HCEC 1CT (cell line): ENCODE data around the gene IQCC.

ENCODE experiments used
- DNase-seq: peaks from one replicate; pipeline ENCODE4 v3.0.0-alpha.2; 2017

The IQCC gene

GRCh38 chr1:32195972-32196823, 9.3 kb upstream of the IQCC start:
- DNase-seq, result no peak

GRCh38 chr1:32197074-32197473, 8.4 kb upstream of the IQCC start:
- DNase-seq, result no peak

GRCh38 chr1:32197837-32198236, 7.6 kb upstream of the IQCC start:
- no peak for DNase-seq

GRCh38 chr1:32198237-32199042, 7.0 kb upstream of the IQCC start:
- no peak for DNase-seq

- DNase-seq, result no peak
Measured at GRCh38 chr1:32199043-32199716, 6.3 kb upstream of the IQCC start.

- no peak for DNase-seq
Measured at GRCh38 chr1:32199717-32200072, 5.8 kb upstream of the IQCC start.

GRCh38 chr1:32200226-32201010, 5.1 kb upstream of the IQCC start, which contains the start of gene CCDC28B:
CCDC28B (plus strand) TSS chr1:32200595; CDS start chr1:32201936, 1,341 bp downstream.
- peak; percentile 69 for DNase-seq

DNA sequence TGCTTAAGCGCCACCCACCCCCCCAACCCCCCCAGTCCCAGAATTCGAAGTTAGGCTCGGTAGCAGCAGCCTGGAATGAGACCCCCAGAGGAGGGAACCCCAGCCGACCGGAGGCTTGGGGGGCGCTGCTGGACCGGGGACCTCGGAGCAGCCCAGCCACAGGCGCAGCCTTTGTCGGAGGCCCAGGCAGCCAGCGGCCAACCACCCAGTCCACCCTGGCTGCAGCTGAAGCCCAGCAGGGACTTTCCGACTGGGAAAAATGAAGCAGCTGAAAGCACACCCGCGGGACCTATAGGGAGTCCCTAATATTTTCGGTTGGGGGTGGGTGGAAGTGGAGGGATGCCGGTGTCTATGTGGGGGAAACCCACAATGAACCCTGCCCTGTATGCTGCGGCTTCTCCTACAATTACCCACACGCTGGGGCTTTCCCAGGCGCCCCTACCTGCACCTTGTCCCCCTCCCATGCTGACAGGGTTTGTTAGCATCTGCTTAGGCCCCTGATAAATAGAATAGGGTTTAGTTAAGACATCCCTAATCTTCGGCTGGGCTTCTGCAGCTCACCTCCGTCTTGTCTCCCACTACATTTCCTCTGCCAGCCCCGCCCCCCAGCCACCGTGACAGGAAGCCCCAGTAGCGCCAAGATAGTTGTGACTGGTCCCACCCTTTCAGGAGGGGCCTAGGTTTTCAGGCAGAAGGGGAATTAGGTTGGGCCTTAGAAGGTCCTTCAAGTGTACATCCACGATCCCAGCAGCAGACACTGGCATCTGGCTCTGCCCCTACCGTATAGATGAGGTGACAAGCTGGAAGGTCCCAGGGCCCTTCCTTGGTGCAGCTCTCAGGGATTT, 4.2 kb upstream of the IQCC start:
- peak; percentile 61 for DNase-seq

DNA sequence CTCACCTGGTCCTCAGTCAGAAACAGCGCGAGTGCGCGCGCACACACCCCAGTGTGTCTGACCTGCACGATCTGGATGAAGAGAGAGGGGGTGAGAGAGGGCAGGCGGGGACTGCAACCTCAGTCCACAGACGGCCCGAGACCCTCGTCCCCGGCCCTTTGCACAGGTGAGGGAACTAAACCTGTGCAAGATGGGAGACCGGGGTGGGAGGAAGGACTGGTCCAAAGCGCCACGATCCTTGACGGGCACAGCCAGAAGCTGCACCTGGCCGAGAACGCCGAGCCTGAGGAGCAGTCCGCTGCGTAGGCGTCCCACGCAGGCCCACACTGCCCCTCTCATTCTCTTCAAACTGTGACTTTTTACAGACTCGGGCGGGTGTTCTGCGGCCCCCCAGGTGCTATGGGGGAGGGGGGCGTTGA, 519 bp upstream of the IQCC start:
- DNase-seq, result no peak

GRCh38 chr1:32208469-32208868, 3.0 kb downstream of the IQCC start:
- DNase-seq, result no peak

DNA sequence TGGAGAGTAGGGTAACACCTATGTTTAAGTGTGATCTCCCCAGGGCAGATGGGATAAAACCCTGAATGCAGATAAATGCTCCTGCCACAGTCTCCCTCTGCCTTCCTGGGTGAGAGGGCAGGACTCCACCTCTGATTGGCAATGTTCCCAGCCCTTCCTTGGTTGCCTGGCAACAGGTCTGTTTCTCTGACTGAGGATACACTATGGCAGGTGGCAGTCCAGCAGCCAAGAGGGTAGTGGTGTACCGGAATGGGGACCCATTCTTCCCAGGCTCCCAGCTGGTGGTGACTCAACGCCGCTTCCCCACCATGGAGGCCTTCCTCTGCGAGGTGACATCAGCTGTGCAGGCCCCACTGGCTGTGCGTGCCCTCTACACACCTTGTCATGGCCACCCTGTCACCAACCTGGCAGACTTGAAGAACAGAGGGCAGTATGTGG, 3.4 kb downstream of the IQCC start, which contains the start of gene DCDC2B:
Gene DCDC2B (plus strand): TSS at position 199 of the 438 bp plus-strand sequence. CDS start 5 bp downstream, at position 204.
- DNase-seq, result no peak

- DNase-seq, result peak; percentile 44
Measured at GRCh38 chr1:32215629-32216480, 10.4 kb downstream of the IQCC start.

- no peak for DNase-seq
Measured at GRCh38 chr1:32216566-32216965, 11.1 kb downstream of the IQCC start.

DNA sequence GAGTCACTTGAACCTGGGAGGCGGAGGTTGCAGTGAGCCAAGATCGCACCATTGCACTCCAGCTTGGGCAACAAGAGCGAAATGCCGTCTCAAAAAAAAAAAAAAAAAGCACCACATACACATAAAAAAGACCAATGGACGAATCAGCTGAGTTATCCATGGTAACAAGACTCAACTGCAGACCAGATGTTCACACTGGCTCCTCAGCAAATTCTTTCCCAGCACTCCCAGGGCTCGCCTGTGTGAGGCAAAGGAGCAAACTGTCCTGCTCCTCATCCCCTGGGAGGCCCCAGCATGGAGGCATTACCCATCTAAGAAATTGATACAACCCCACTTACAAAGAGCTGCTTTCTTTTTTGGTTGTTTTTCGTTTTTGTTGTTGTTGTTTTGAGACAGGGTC, 13.6 kb downstream of the IQCC start:
- peak; percentile 31 for DNase-seq

DNA sequence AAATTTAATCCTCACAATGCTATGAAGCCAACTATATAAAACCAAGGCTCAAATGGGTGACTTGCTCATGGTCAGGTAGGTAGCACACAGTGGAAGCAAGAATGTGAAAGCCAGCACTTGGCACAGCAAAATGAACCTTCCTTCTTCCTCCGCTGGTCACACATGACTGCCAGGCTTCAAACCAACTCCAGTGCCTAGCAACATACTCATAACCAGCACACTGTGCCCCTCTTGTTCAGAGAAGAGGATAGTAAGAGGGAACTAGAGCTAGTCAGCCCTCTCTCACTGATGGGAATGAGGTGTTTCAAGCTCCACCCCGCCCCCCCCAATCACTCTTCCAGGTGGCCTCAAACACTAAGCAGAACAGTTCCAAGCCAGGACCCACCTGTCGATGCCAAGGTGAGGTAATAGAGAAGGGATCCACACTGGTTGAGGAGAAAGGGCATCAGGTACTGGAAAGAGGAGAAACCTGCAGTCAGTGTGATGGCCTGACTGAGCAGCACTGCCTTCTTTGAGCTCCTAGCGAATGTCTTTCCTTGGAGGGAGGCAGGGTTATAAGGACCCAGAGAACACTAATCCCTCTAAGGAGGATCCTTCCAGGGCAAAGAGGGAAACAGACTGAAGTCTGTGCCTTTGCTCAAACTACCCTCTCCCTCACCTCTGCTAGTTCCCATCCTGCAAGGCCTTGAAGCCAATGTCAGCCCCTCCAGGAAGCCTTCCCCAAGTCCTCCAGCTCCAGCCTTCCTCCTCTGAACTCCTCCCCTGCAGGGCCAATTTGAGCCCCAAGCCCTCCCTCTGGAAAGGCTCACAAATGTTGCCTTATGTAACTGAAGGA, 15.5 kb downstream of the IQCC start:
- DNase-seq, result no peak

GRCh38 chr1:32221581-32221979, 16.1 kb downstream of the IQCC start:
- DNase-seq, result no peak

GRCh38 chr1:32221980-32222755, 16.7 kb downstream of the IQCC start, which contains the start of the genes EIF3I and TMEM234:
EIF3I (plus strand) TSS chr1:32222407; CDS start chr1:32222442, 35 bp downstream.
TMEM234 (minus strand) TSS chr1:32222353; CDS start chr1:32222322, 31 bp downstream.
- peak; percentile 90 for DNase-seq

DNA sequence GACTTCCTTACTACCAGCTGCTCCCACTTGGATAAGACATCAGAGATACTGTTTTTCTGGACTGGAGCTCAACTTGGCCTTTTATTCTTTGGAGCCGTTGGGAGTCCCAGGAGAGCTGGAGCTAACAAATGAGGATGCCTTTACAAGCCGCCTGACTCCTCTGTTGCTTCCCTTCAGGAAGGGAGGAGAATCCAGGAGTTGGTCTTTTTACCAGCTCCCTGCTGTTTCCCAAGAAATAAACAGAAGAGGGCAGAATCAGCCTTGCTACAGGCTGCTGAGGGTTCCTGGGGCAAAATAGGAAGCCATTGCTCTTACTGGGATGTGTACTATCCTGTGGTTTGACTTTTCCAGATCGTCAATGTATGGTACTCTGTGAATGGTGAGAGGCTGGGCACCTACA, 18.2 kb downstream of the IQCC start:
- DNase-seq, result no peak
